Measurements from ENCODE around the gene RHBDF1. TPM values are rescaled to one million over a fixed set of nuclear protein-coding genes. Genes with fewer than 3 reads are reported as not detected.

The RHBDF1 gene
- total and polyA plus RNA-seq, 12 donors: 18.5 to 89.8 (median 24.7) TPM

DNA sequence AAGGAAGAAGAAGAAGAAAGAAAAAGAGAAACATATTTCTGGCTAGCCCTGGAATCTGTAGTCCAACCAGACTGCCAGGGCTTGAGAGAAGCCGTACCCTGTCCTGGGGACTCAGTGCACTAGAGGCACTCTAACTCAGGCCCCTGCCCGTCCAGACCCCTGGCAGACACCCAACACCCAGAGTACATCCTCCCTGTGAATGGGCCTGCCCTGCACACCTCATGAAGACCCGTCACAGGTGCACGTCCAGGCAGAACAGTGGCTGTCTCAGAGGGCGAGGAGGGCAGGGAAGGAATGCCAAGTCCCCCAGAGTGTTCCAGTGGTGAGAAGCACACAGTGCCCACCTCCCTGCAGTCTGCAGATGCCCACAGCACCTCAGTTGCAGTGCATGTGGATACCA is 28.6 kb upstream of the RHBDF1 start:
- ATAC-seq (no peak), DNase-seq (no peak)
- Histone ChIP-seq H3K9me3 (no peaks in the 10 kb centered on the region), H3K27ac (peak overlapping the region in 9 of 10 donors; percentile 39 to 85 (median 79)), H3K4me1 (peaks cover 9 to 54% (median 31%) of the 10 kb centered on the region in 9 donors), H3K27me3 (no peaks in the 10 kb centered on the region), H3K4me3 (no peak overlapping the region), H3K36me3 (peaks cover 0 to 47% (median 0%) of the 10 kb centered on the region in 9 donors)
- TF ChIP-seq, protein P1, sequence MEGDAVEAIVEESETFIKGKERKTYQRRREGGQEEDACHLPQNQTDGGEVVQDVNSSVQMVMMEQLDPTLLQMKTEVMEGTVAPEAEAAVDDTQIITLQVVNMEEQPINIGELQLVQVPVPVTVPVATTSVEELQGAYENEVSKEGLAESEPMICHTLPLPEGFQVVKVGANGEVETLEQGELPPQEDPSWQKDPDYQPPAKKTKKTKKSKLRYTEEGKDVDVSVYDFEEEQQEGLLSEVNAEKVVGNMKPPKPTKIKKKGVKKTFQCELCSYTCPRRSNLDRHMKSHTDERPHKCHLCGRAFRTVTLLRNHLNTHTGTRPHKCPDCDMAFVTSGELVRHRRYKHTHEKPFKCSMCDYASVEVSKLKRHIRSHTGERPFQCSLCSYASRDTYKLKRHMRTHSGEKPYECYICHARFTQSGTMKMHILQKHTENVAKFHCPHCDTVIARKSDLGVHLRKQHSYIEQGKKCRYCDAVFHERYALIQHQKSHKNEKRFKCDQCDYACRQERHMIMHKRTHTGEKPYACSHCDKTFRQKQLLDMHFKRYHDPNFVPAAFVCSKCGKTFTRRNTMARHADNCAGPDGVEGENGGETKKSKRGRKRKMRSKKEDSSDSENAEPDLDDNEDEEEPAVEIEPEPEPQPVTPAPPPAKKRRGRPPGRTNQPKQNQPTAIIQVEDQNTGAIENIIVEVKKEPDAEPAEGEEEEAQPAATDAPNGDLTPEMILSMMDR (IDR thresholded peaks at IDR 0.05): no peak
- intact Hi-C loops (cut with DNase I): no loop called here
- WGBS, 2 donors: 78 to 83% methylated on average over 5 of the region's 5 CpGs

DNA sequence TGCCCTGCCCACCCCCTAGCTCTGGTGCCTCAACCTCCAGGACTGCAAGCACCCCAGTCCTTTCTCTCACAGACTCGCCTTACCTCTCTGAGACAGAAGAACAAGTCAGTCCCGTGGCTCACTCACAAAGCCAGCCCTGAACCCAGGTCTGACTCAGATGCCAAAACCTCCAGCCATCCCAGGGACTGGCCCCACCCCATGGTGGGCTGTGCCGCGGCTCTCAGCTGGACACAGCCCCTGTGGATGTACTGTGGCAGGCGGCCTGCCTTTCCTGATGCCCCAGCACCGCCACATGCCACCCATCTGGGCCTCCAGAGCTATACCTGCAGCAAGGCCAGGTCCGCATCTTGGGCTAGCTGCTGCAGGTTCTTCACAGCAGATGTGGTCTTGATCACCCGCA is 25.4 kb upstream of the RHBDF1 start:
- Histone ChIP-seq H3K4me1 (peaks cover 9 to 47% (median 26%) of the 10 kb centered on the region in 9 donors), H3K27me3 (no peaks in the 10 kb centered on the region), H3K27ac (no peak overlapping the region), H3K36me3 (peaks cover 0 to 49% (median 0%) of the 10 kb centered on the region in 9 donors), H3K4me3 (no peak overlapping the region), H3K9me3 (no peaks in the 10 kb centered on the region)
- DNase-seq (no peak), ATAC-seq (no peak)
- intact Hi-C loops (cut with DNase I): loop anchor here in 9 of 10 donors (1.0 to 2.0 kb wide), 4 partner anchors 29 to 33 kb away; no protein-coding TSS in a partner anchor
- 92 to 93% methylated on average over 8 of the region's 8 CpGs for WGBS, 2 donors
- TF ChIP-seq, protein P1 (IDR thresholded peaks at IDR 0.05): no peak

DNA sequence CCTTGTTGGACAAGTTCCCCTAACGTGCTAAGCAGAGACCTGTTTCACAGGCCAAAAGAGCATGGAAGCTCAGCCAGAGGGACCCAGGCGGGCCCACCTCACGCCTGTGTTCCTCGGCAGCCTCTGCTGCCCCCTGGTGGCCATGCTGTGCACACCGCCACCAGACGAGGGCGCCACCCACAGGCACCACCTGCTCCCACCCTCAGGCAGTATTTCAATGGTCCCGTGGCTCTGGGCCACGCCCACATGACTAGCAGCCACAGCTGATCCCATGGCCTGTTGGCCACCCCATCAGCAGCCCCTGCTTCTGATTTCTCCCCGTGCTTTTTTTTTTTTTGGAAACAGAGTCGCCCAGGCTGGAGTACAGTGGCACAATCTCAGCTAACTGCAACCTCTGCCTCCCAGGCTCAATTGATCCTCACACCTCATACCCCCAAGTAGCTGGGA is 24.5 kb upstream of the RHBDF1 start:
- WGBS, 2 donors: 12% methylated on average over 11 of the region's 11 CpGs
- TF ChIP-seq, protein P1 (IDR thresholded peaks at IDR 0.05): peak; percentile 97 to 99 (median 98)
- peak; percentile 87 to 90 for DNase-seq
- Histone ChIP-seq H3K27me3 (no peaks in the 10 kb centered on the region), H3K27ac (no peak overlapping the region), H3K4me1 (peaks cover 9 to 41% (median 19%) of the 10 kb centered on the region in 9 donors), H3K9me3 (no peaks in the 10 kb centered on the region), H3K36me3 (peaks cover 0 to 56% (median 0%) of the 10 kb centered on the region in 9 donors), H3K4me3 (no peak overlapping the region)
- intact Hi-C loops (cut with DNase I): loop anchor here (1.0 to 2.0 kb wide), 5 partner anchors 28 to 32 kb away; no protein-coding TSS in a partner anchor
- peak; percentile 80 to 92 (median 88) for ATAC-seq

DNA sequence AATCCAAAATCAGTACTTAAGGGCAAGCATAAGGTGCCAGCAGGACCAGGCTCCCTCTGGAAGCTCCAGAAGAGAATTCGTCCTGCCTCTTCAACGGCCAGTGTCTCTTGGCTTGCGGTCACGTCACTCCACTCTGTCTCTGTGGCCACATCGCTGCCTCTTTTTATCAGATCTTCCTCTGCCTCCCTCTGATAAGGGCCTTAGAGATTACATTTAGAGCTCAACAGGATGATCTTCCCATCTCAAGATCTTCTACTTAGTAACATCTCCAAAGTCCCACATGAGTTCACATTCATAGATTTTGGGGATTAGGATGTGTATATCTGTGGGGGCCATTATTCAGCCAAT is 22.5 kb upstream of the RHBDF1 start:
- Histone ChIP-seq H3K4me3 (no peak overlapping the region), H3K36me3 (peaks cover 0 to 64% (median 4%) of the 10 kb centered on the region in 9 donors), H3K4me1 (peaks cover 2 to 36% (median 18%) of the 10 kb centered on the region in 9 donors), H3K9me3 (no peaks in the 10 kb centered on the region), H3K27me3 (no peaks in the 10 kb centered on the region), H3K27ac (no peak overlapping the region)
- WGBS, 2 donors: 95 to 96% methylated on average over 5 of the region's 5 CpGs
- intact Hi-C loops (cut with DNase I): no loop called here
- TF ChIP-seq, protein P1 (IDR thresholded peaks at IDR 0.05): no peak
- ATAC-seq: no peak
- DNase-seq: no peak
